Measurements from ENCODE around the gene CATSPERD.
A peak's percentile ranks its signal among the peaks of the same experiment; 100 is the strongest.

Gene CATSPERD

GRCh38 chr19:5719961-5720790 lies at the start of gene CATSPERD, which contains the start of gene LONP1:
Gene CATSPERD, plus strand, starts transcription at chr19:5720637. Its CDS starts 101 bp downstream, at chr19:5720738.
Gene LONP1, minus strand, starts transcription at chr19:5720146. Its CDS starts 14 bp downstream, at chr19:5720132.
- DNase-seq = peak; percentile 89

- no peak for DNase-seq
Observed at GRCh38 chr19:5671600-5671999, 48.8 kb upstream of the CATSPERD start.

- no peak for DNase-seq
Observed at GRCh38 chr19:5672708-5673459, 47.6 kb upstream of the CATSPERD start.

- DNase-seq = no peak
Observed at GRCh38 chr19:5673752-5674151, 46.7 kb upstream of the CATSPERD start.

GRCh38 chr19:5674714-5675113 lies 45.7 kb upstream of the CATSPERD start:
- DNase-seq = no peak

GRCh38 chr19:5676105-5676771 lies 44.2 kb upstream of the CATSPERD start:
- no peak for DNase-seq

- DNase-seq = no peak
Observed at GRCh38 chr19:5676772-5677105, 43.7 kb upstream of the CATSPERD start.

- no peak for DNase-seq
Observed at GRCh38 chr19:5677136-5677535, 43.3 kb upstream of the CATSPERD start.

- DNase-seq = no peak
Observed at GRCh38 chr19:5677580-5677979, 42.9 kb upstream of the CATSPERD start.

GRCh38 chr19:5678071-5678718 lies 42.2 kb upstream of the CATSPERD start:
- no peak for DNase-seq

GRCh38 chr19:5679289-5680083 lies 41.0 kb upstream of the CATSPERD start:
- DNase-seq = no peak

- DNase-seq = no peak
Observed at GRCh38 chr19:5680084-5680436, 40.4 kb upstream of the CATSPERD start.

GRCh38 chr19:5680437-5681368 lies 39.7 kb upstream of the CATSPERD start, which contains the start of the genes HSD11B1L and MICOS13:
Gene HSD11B1L, plus strand, starts transcription at chr19:5681027. Its CDS starts 3,806 bp downstream, at chr19:5684833.
Gene MICOS13, minus strand, starts transcription at chr19:5680516. Its CDS starts 30 bp downstream, at chr19:5680486.
- DNase-seq = peak; percentile 88

- no peak for DNase-seq
Observed at GRCh38 chr19:5681391-5682106, 38.9 kb upstream of the CATSPERD start.

- DNase-seq = no peak
Observed at GRCh38 chr19:5682107-5682482, 38.3 kb upstream of the CATSPERD start.

- no peak for DNase-seq
Observed at GRCh38 chr19:5683177-5683886, 37.1 kb upstream of the CATSPERD start.

- DNase-seq = no peak
Observed at GRCh38 chr19:5684694-5685430, 35.6 kb upstream of the CATSPERD start.

GRCh38 chr19:5686326-5686646 lies 34.2 kb upstream of the CATSPERD start:
- DNase-seq = no peak

All from NCI-H748 treated with DMSO at 0.1 percent for 48 hours (cell line).